B cell (primary cell): ENCODE data around the gene TNFRSF12A. TPM values are rescaled to one million over a fixed set of nuclear protein-coding genes. Genes with fewer than 3 reads are reported as not detected.

Experiments used
- ATAC-seq: fragments of 200-7000 bp; cut with Tn5 transposase; one replicate; pipeline ENCODE4 v1.10.0; 2021; ENCODE audit warnings: low read depth, mild to moderate bottlenecking, moderate number of reproducible peaks, moderate library complexity
- CTCF ChIA-PET: fragments of 350-600 bp; sonication (Branson Sonifier 250); formaldehyde crosslinking; loops from one replicate; lab custom pipeline; 2021; ENCODE audit warnings: antibody characterized with exemption, inconsistent platforms; lab: Charles Lee
- POLR2A ChIA-PET: fragments of 350-600 bp; sonication (Branson Sonifier 250); formaldehyde crosslinking; loops from one replicate; lab custom pipeline; 2021; ENCODE audit warnings: antibody characterized with exemption; lab: Charles Lee
- DNase-seq: peaks from one replicate; pipeline ENCODE4 v3.0.0; 2013
- H2AFZ ChIP-seq: 2 replicates; pipeline ENCODE4 v1.6.1; 2012; ENCODE audit warnings: mild to moderate bottlenecking, low read depth, low read length; ENCODE audit not compliant: insufficient read depth, poor library complexity, severe bottlenecking
- H3K27ac ChIP-seq, 2 donors: 1 replicate in 1 of 2; 2 replicates in 1 of 2; pipeline ENCODE4 v1.5.1; 2012 to 2013; ENCODE audit warnings: low read length in 2 of 2, mild to moderate bottlenecking in 2 of 2, moderate library complexity in 1 of 2
- H3K27me3 ChIP-seq, 4 experiments: fragments of 200-600 bp in 1 of 4; sonication (generic) in 1 of 4; replicated peaks in 1 of 4; 1 replicate in 2 of 4; 2 replicates in 2 of 4; pipeline versions ENCODE4 v1.6.1 to v1.7.0; 2013 to 2016; ENCODE audit warnings: low read length in 3 of 4, mild to moderate bottlenecking in 2 of 4, mixed read lengths in 1 of 4, moderate library complexity in 1 of 4; ENCODE audit not compliant: insufficient read depth in 4 of 4, control insufficient read depth in 3 of 4; ENCODE audit errors: control extremely low read depth in 1 of 4
- H3K36me3 ChIP-seq, 2 experiments: replicated peaks in 1 of 2; 1 replicate in 1 of 2; 2 replicates in 1 of 2; pipeline versions ENCODE4 v1.6.1 to v1.7.1; 2013; ENCODE audit warnings: low read length in 1 of 2; ENCODE audit not compliant: insufficient read depth in 2 of 2, control insufficient read depth in 1 of 2; ENCODE audit errors: control extremely low read depth in 1 of 2, extremely low read depth in 1 of 2
- H3K4me1 ChIP-seq, 2 donors: fragments of 200-600 bp in 1 of 2; sonication (generic) in 1 of 2; 1 replicate in 1 of 2; 2 replicates in 1 of 2; pipeline versions ENCODE4 v1.5.1 to v1.6.1; 2013 to 2017; ENCODE audit warnings: low read length in 2 of 2; ENCODE audit not compliant: control insufficient read depth in 2 of 2, insufficient read depth in 2 of 2
- H3K4me2 ChIP-seq: replicated peaks from 2 replicates; pipeline ENCODE3; 2012; ENCODE audit warnings: mild to moderate bottlenecking, low read depth, low read length; ENCODE audit not compliant: poor library complexity, severe bottlenecking
- H3K4me3 ChIP-seq, 5 experiments: fragments of 200-600 bp in 1 of 5; sonication (generic) in 1 of 5; 1 replicate in 3 of 5; 2 replicates in 2 of 5; pipeline versions ENCODE4 v1.5.1 to v1.7.0; 2011 to 2016; ENCODE audit warnings: low read length in 4 of 5, mild to moderate bottlenecking in 4 of 5, low read depth in 2 of 5, control low read depth in 1 of 5, moderate library complexity in 1 of 5; ENCODE audit not compliant: insufficient read depth in 1 of 5; ENCODE audit errors: control extremely low read depth in 1 of 5, extremely low read depth in 1 of 5
- H3K79me2 ChIP-seq: fragments of 200-600 bp; sonication (generic); one replicate; pipeline ENCODE4 v1.6.0; 2016; ENCODE audit warnings: low read length; ENCODE audit not compliant: control insufficient read depth, insufficient read depth
- H3K9ac ChIP-seq: fragments of 200-600 bp; sonication (generic); 2 replicates; pipeline ENCODE4 v1.6.1; 2017; ENCODE audit warnings: mild to moderate bottlenecking, low read length, moderate library complexity
- H3K9me3 ChIP-seq, 3 donors: one replicate each; pipeline versions ENCODE4 v1.6.1 to v1.7.1; 2013; ENCODE audit warnings: low read length in 2 of 3; ENCODE audit not compliant: control insufficient read depth in 2 of 3, insufficient read depth in 1 of 3; ENCODE audit errors: control extremely low read depth in 1 of 3
- H4K20me1 ChIP-seq: 2 replicates; pipeline ENCODE4 v1.6.0; 2012; ENCODE audit warnings: mild to moderate bottlenecking, low read length; ENCODE audit not compliant: insufficient read depth, control insufficient read depth, poor library complexity, severe bottlenecking
- H3K27ac Mint-ChIP-seq: one replicate; pipeline ENCODE4 v1.8.0; 2021; ENCODE audit warnings: mixed read lengths
- H3K27me3 Mint-ChIP-seq: one replicate; pipeline ENCODE4 v1.8.0; 2021; ENCODE audit warnings: mixed read lengths
- H3K4me1 Mint-ChIP-seq: one replicate; pipeline ENCODE4 v1.8.0; 2021; ENCODE audit warnings: mixed read lengths
- H3K4me3 Mint-ChIP-seq: one replicate; pipeline ENCODE4 v1.8.0; 2021; ENCODE audit warnings: mixed read lengths
- H3K9me3 Mint-ChIP-seq: one replicate; pipeline ENCODE4 v1.8.0; 2022; ENCODE audit warnings: mixed read lengths; ENCODE audit not compliant: insufficient read depth
- CTCF ChIP-seq: fragments of 200-600 bp; IDR thresholded peaks from one replicate; pipeline ENCODE4 v1.8.0; 2022; ENCODE audit warnings: antibody characterized with exemption, mild to moderate bottlenecking
- EZH2 ChIP-seq: IDR thresholded peaks from 2 replicates; pipeline ENCODE4 v1.6.1; 2012; ENCODE audit warnings: borderline replicate concordance, low read depth, mild to moderate bottlenecking, moderate library complexity, low read length; ENCODE audit not compliant: insufficient read depth, poor library complexity, severe bottlenecking
- WGBS: methylation state at CpG from one replicate; pipeline ENCODE4 v1.1.5; 2013; ENCODE audit warnings: missing lambda C conversion rate; ENCODE audit not compliant: insufficient coverage; 5-methylcytosine and 5-hydroxymethylcytosine counted together
- intact Hi-C: fragments of 100-400 bp; cut with micrococcal nuclease; formaldehyde crosslinking; loops from one replicate; pipeline ENCODE4 v1.10.0; 2022
- polyA plus RNA-seq: library from polyadenylated mRNA; depleted of rRNA; stranded (reverse); fragments of >200 nt; gene quantifications from 2 replicates; pipeline ENCODE4 v1.2.3, GENCODE V29; 2012
- total RNA-seq, 2 donors: library from RNA; stranded (reverse); fragments of 120-200 nt in 1 of 2; gene quantifications; 1 replicate in 1 of 2; 2 replicates in 1 of 2; pipeline versions ENCODE4 v1.2.3 to v1.2.4, GENCODE V29; 2013 to 2022

TNFRSF12A gene
- total and polyA plus RNA-seq, 2 donors (not counting 1 experiment from before 2014, with no cell fraction given): 0.61 to 1.3 TPM

DNA sequence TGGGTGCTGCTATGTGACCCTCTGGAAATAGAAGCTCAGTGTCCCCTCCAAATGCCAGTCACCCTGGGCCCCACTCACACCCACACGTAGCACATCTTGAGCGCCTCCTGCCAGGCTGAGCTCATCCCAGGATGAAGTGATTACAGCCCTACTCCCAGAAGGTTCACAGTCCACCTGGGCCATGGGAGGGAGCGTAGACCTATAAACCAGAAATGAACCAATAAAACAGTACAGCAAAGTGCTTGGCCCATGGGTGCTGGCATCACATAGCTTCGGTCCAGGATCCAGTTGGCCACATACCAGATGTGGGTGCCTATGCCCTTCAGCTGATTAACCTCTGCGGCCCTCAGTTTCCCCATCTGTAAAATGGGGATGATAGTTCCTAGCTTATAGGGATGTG is 18.7 kb downstream of the TNFRSF12A start:
- intact Hi-C loops: no loop called here
- Mint-ChIP-seq H3K27me3 (peaks cover 43% of the 10 kb centered on the region), H3K9me3 (no peaks in the 10 kb centered on the region), H3K4me1 (peaks cover 9% of the 10 kb centered on the region), H3K4me3 (no peak overlapping the region), H3K27ac (no peak overlapping the region)
- 86% methylated on average over 4 of the region's 5 CpGs for WGBS
- ChIA-PET POLR2A (no interaction called here), CTCF (interaction anchor here (1.1 to 1.8 kb wide), 2 partner anchors 11 to 91 kb away, joined by 3 to 7 read pairs; no protein-coding TSS in a partner anchor)
- no peak overlapping the region for H3K4me2 ChIP-seq
- no peaks in the 10 kb centered on the region for H3K79me2 ChIP-seq
- H3K9me3 ChIP-seq: peaks cover 0 to 16% (median 0%) of the 10 kb centered on the region in 3 donors
- no peak overlapping the region for H3K4me3 ChIP-seq
- H2AFZ ChIP-seq: no peak overlapping the region
- ATAC-seq (no peak), DNase-seq (no peak)
- no peaks in the 10 kb centered on the region for H3K36me3 ChIP-seq
- H3K4me1 ChIP-seq: peaks cover 15 to 30% of the 10 kb centered on the region in 2 donors
- H4K20me1 ChIP-seq: peaks cover 3% of the 10 kb centered on the region
- no peak overlapping the region for H3K9ac ChIP-seq
- peaks cover 0 to 68% (median 39%) of the 10 kb centered on the region in 4 experiments for H3K27me3 ChIP-seq
- no peak overlapping the region for H3K27ac ChIP-seq
- no peak for TF ChIP-seq EZH2

DNA sequence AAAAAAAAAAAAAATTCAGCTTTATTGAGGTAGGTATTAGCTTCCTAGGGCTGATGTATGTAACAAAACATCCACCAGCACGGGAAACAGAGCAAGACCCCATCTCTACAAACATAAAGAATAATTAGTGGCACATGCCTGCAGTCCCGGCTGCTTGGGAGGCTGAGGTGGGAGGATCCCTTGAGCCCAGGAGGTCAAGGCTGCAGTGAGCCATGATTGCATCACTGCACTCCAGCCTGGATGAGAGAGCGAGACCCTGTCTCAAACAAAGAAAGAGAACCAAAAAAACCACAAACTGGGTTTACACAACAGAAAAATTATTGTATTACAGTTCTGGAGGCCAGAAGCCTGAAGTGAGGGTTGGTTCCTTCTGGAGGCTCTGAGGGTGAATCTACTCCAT is 22.2 kb downstream of the TNFRSF12A start:
- H3K4me2 ChIP-seq: no peak overlapping the region
- H3K79me2 ChIP-seq: no peaks in the 10 kb centered on the region
- Mint-ChIP-seq H3K4me1 (peaks cover 11% of the 10 kb centered on the region), H3K27ac (no peak overlapping the region), H3K4me3 (no peak overlapping the region), H3K27me3 (peaks cover 35% of the 10 kb centered on the region), H3K9me3 (no peaks in the 10 kb centered on the region)
- TF ChIP-seq EZH2 (no peak), CTCF (no peak)
- CTCF ChIA-PET: interaction anchor here (2.9 to 5.3 kb wide), 2 partner anchors 9 to 14 kb away, joined by 14 to 35 read pairs; no protein-coding TSS in a partner anchor
- intact Hi-C loops: no loop called here
- no peak overlapping the region for H3K9ac ChIP-seq
- 100% methylated on average over 1 of the region's 3 CpGs for WGBS
- no peak for ATAC-seq
- H3K9me3 ChIP-seq: peaks cover 0 to 26% (median 0%) of the 10 kb centered on the region in 3 donors
- no peak overlapping the region for H2AFZ ChIP-seq
- H3K36me3 ChIP-seq: no peaks in the 10 kb centered on the region
- no peak overlapping the region for H3K4me3 ChIP-seq
- POLR2A ChIA-PET: interaction anchor here (0.6 kb wide), 1 partner anchor 66 kb away, joined by 4 read pairs; no protein-coding TSS in a partner anchor
- peaks cover 21 to 29% of the 10 kb centered on the region in 2 donors for H3K4me1 ChIP-seq
- no peaks in the 10 kb centered on the region for H4K20me1 ChIP-seq
- no peak for DNase-seq
- peaks cover 0 to 74% (median 40%) of the 10 kb centered on the region in 4 experiments for H3K27me3 ChIP-seq
- no peak overlapping the region for H3K27ac ChIP-seq
